Measurements from ENCODE around the gene UHRF1. TPM values are rescaled to one million over a fixed set of nuclear protein-coding genes. Genes with fewer than 3 reads are reported as not detected.

The UHRF1 gene
- polyA plus RNA-seq, 1 donor (not counting 4 experiments of a cell fraction or from before 2014, with no cell fraction given), result 9.7 TPM

GRCh38 chr19:4987256-4987655 is 78.0 kb downstream of the UHRF1 start:
- no peaks in the 10 kb centered on the region for H3K27me3 ChIP-seq (ENCODE audit: control insufficient read depth, extremely low read depth, insufficient read depth, low read length)
- H3K4me3 ChIP-seq (ENCODE audit: control insufficient read depth in 2 of 3, extremely low read depth in 1 of 3, insufficient read depth in 2 of 3, low read depth in 1 of 3, low read length in 3 of 3), result no peak overlapping the region
- no peak overlapping the region for H3K27ac ChIP-seq (ENCODE audit: control insufficient read depth, insufficient read depth, low read length)
- H3K36me3 ChIP-seq (ENCODE audit: control insufficient read depth in 2 of 2, extremely low read depth in 1 of 2, insufficient read depth in 2 of 2, low read length in 2 of 2), result peaks cover 5 to 9% of the 10 kb centered on the region in 2 experiments
- no peaks in the 10 kb centered on the region for H3K9me3 ChIP-seq (ENCODE audit: control insufficient read depth, low read depth, low read length)
- H3K9ac ChIP-seq (ENCODE audit: control insufficient read depth, extremely low read depth, insufficient read depth, low read length), result no peak overlapping the region
- no peak overlapping the region for H3K4me2 ChIP-seq (ENCODE audit: control insufficient read depth, extremely low read depth, insufficient read depth, low read depth, low read length)
- H3K79me2 ChIP-seq (ENCODE audit: control insufficient read depth, insufficient read depth, low read length), result peaks cover 71% of the 10 kb centered on the region
- H4K20me1 ChIP-seq (ENCODE audit: control insufficient read depth, extremely low read depth, insufficient read depth, low read length), result peaks cover 12% of the 10 kb centered on the region
- no peak overlapping the region for H2AFZ ChIP-seq (ENCODE audit: control insufficient read depth, low read length)
- H3K9me1 ChIP-seq (ENCODE audit: control insufficient read depth, extremely low read depth, insufficient read depth, low read length), result no peaks in the 10 kb centered on the region
- no peaks in the 10 kb centered on the region for H3K4me1 ChIP-seq (ENCODE audit: control insufficient read depth, extremely low read depth, insufficient read depth, low read length)
- no peak for FAIRE-seq
- dilution Hi-C loops (cut with MboI; ENCODE audit: extremely low pct_ligation_motif_present, low sequenced_read_pairs), result no loop called here
- TF ChIP-seq EZH2 (IDR thresholded peaks at IDR 0.05; ENCODE audit: low read length), result no peak
- TF ChIP-seq CTCF (optimal IDR thresholded peaks at IDR 0.05 in 1 of 3, IDR thresholded peaks at IDR 0.05 in 1 of 3, conservative IDR thresholded peaks at IDR 0.05 in 1 of 3; ENCODE audit: extremely low read depth in 1 of 3, insufficient read depth in 2 of 3, low read length in 3 of 3), result no peak
- DNase-seq (ENCODE audit: low read depth, low spot score), result no peak

- Histone ChIP-seq H3K36me3 (ENCODE audit: control insufficient read depth in 2 of 2, extremely low read depth in 1 of 2, insufficient read depth in 2 of 2, low read length in 2 of 2) (peaks cover 5 to 9% of the 10 kb centered on the region in 2 experiments), H3K9ac (ENCODE audit: control insufficient read depth, extremely low read depth, insufficient read depth, low read length) (no peak overlapping the region), H3K4me2 (ENCODE audit: control insufficient read depth, extremely low read depth, insufficient read depth, low read depth, low read length) (no peak overlapping the region), H3K27me3 (ENCODE audit: control insufficient read depth, extremely low read depth, insufficient read depth, low read length) (no peaks in the 10 kb centered on the region), H3K27ac (ENCODE audit: control insufficient read depth, insufficient read depth, low read length) (no peak overlapping the region), H3K9me1 (ENCODE audit: control insufficient read depth, extremely low read depth, insufficient read depth, low read length) (no peaks in the 10 kb centered on the region), H4K20me1 (ENCODE audit: control insufficient read depth, extremely low read depth, insufficient read depth, low read length) (peaks cover 12% of the 10 kb centered on the region), H3K9me3 (ENCODE audit: control insufficient read depth, low read depth, low read length) (no peaks in the 10 kb centered on the region), H3K4me1 (ENCODE audit: control insufficient read depth, extremely low read depth, insufficient read depth, low read length) (no peaks in the 10 kb centered on the region), H2AFZ (ENCODE audit: control insufficient read depth, low read length) (no peak overlapping the region), H3K79me2 (ENCODE audit: control insufficient read depth, insufficient read depth, low read length) (peaks cover 76% of the 10 kb centered on the region), H3K4me3 (ENCODE audit: control insufficient read depth in 2 of 3, extremely low read depth in 1 of 3, insufficient read depth in 2 of 3, low read depth in 1 of 3, low read length in 3 of 3) (no peak overlapping the region)
- no peak for TF ChIP-seq EZH2 (IDR thresholded peaks at IDR 0.05; ENCODE audit: low read length)
- TF ChIP-seq CTCF (optimal IDR thresholded peaks at IDR 0.05 in 1 of 3, IDR thresholded peaks at IDR 0.05 in 1 of 3, conservative IDR thresholded peaks at IDR 0.05 in 1 of 3; ENCODE audit: extremely low read depth in 1 of 3, insufficient read depth in 2 of 3, low read length in 3 of 3), result no peak
- no peak for DNase-seq (ENCODE audit: low read depth, low spot score)
- dilution Hi-C loops (cut with MboI; ENCODE audit: extremely low pct_ligation_motif_present, low sequenced_read_pairs), result no loop called here
- no peak for FAIRE-seq
Measured at GRCh38 chr19:4987692-4988370, 78.5 kb downstream of the UHRF1 start.

Measured in keratinocyte (primary cell).